Esophagus muscularis mucosa (tissue), 3 donors: ENCODE results near the gene ALDH1A3.

Experiments used
- POLR2A ChIP-seq: fragments of 450-650 bp; IDR thresholded peaks from one replicate; pipeline ENCODE4 v1.6.1; 2017; ENCODE audit warnings: antibody characterized with exemption, moderate library complexity, mild to moderate bottlenecking, low read depth
- TF ChIP-seq, protein P1 (sequence below), 3 experiments: fragments of 200-600 bp in 2 of 3; fragments of 450-650 bp in 1 of 3; sonication (generic) in 2 of 3; IDR thresholded peaks; one replicate each; pipeline ENCODE4 v1.5.1; 2017 to 2019; ENCODE audit warnings: antibody characterized with exemption in 3 of 3, mild to moderate bottlenecking in 2 of 3, moderate library complexity in 1 of 3

- TF ChIP-seq, protein P1, sequence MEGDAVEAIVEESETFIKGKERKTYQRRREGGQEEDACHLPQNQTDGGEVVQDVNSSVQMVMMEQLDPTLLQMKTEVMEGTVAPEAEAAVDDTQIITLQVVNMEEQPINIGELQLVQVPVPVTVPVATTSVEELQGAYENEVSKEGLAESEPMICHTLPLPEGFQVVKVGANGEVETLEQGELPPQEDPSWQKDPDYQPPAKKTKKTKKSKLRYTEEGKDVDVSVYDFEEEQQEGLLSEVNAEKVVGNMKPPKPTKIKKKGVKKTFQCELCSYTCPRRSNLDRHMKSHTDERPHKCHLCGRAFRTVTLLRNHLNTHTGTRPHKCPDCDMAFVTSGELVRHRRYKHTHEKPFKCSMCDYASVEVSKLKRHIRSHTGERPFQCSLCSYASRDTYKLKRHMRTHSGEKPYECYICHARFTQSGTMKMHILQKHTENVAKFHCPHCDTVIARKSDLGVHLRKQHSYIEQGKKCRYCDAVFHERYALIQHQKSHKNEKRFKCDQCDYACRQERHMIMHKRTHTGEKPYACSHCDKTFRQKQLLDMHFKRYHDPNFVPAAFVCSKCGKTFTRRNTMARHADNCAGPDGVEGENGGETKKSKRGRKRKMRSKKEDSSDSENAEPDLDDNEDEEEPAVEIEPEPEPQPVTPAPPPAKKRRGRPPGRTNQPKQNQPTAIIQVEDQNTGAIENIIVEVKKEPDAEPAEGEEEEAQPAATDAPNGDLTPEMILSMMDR (IDR thresholded peaks at IDR 0.05) = no peak
- no peak for TF ChIP-seq POLR2A
Observed at GRCh38 chr15:100887211-100887913, 7.7 kb downstream of the ALDH1A3 start.
